Measurements from ENCODE around the gene PDE8A. TPM values are rescaled to one million over a fixed set of nuclear protein-coding genes. Genes with fewer than 3 reads are reported as not detected.

Gene PDE8A
- total RNA-seq, 1 donor, result 16.8 TPM

- no peak for DNase-seq (ENCODE audit: low read depth)
- TF ChIP-seq CTCF (IDR thresholded peaks at IDR 0.05; ENCODE audit: insufficient read depth, low read depth, low read length), result no peak
- no peak overlapping the region for H3K4me3 ChIP-seq (ENCODE audit: low read depth, low read length)
These were observed 24.1 kb downstream of the PDE8A start for GRCh38 chr15:85005746-85006145.

GRCh38 chr15:85006201-85006600 lies 24.5 kb downstream of the PDE8A start:
- H3K4me3 ChIP-seq (ENCODE audit: low read depth, low read length), result no peak overlapping the region
- TF ChIP-seq CTCF (IDR thresholded peaks at IDR 0.05; ENCODE audit: insufficient read depth, low read depth, low read length), result no peak
- no peak for DNase-seq (ENCODE audit: low read depth)

GRCh38 chr15:85006655-85007054 lies 25.0 kb downstream of the PDE8A start:
- no peak for DNase-seq (ENCODE audit: low read depth)
- H3K4me3 ChIP-seq (ENCODE audit: low read depth, low read length), result no peak overlapping the region
- no peak for TF ChIP-seq CTCF (IDR thresholded peaks at IDR 0.05; ENCODE audit: insufficient read depth, low read depth, low read length)

GRCh38 chr15:85007137-85007536 lies 25.5 kb downstream of the PDE8A start:
- no peak overlapping the region for H3K4me3 ChIP-seq (ENCODE audit: low read depth, low read length)
- no peak for DNase-seq (ENCODE audit: low read depth)
- no peak for TF ChIP-seq CTCF (IDR thresholded peaks at IDR 0.05; ENCODE audit: insufficient read depth, low read depth, low read length)

- no peak for TF ChIP-seq CTCF (IDR thresholded peaks at IDR 0.05; ENCODE audit: insufficient read depth, low read depth, low read length)
- no peak overlapping the region for H3K4me3 ChIP-seq (ENCODE audit: low read depth, low read length)
- no peak for DNase-seq (ENCODE audit: low read depth)
These were observed 26.2 kb downstream of the PDE8A start for GRCh38 chr15:85007741-85008397.

GRCh38 chr15:85008474-85009260 lies 27.0 kb downstream of the PDE8A start:
- H3K4me3 ChIP-seq (ENCODE audit: low read depth, low read length), result no peak overlapping the region
- DNase-seq (ENCODE audit: low read depth), result no peak
- no peak for TF ChIP-seq CTCF (IDR thresholded peaks at IDR 0.05; ENCODE audit: insufficient read depth, low read depth, low read length)

All from fibroblast of villous mesenchyme (primary cell).